GM08714 (cell line): ENCODE measurements around the gene TCTN1.
A peak's percentile ranks its signal among the peaks of the same experiment; 100 is the strongest.

ENCODE experiments used
- H3K4me3 ChIP-seq: fragments of 200-500 bp; sonication (Bioruptor generic); 2 replicates; pipeline ENCODE4 v1.5.1; 2014; ENCODE audit warnings: mild to moderate bottlenecking, low read length, inconsistent platforms
- ZNF274 ChIP-seq: IDR thresholded peaks from 2 replicates; pipeline ENCODE4 v1.6.1; 2012; ENCODE audit warnings: mild to moderate bottlenecking, low read depth, low read length

The TCTN1 gene

GRCh38 chr12:110668480-110669192 is 54.7 kb downstream of the TCTN1 start:
- H3K4me3 ChIP-seq = peak overlapping the region; percentile 2; the same call in 1 of the 2 replicates

GRCh38 chr12:110669193-110669502 is 55.2 kb downstream of the TCTN1 start:
- TF ChIP-seq ZNF274 = no peak
- peak overlapping the region; percentile 2; the same call in 1 of the 2 replicates for H3K4me3 ChIP-seq

More at GRCh38 chr12:110668480-110669192, 54.7 kb downstream of the TCTN1 start:
- TF ChIP-seq ZNF274 = no peak

- no peak for TF ChIP-seq ZNF274
- H3K4me3 ChIP-seq = peak overlapping the region; percentile 2; the same call in 1 of the 2 replicates
These were observed 56.3 kb downstream of the TCTN1 start for GRCh38 chr12:110670161-110670701.

DNA sequence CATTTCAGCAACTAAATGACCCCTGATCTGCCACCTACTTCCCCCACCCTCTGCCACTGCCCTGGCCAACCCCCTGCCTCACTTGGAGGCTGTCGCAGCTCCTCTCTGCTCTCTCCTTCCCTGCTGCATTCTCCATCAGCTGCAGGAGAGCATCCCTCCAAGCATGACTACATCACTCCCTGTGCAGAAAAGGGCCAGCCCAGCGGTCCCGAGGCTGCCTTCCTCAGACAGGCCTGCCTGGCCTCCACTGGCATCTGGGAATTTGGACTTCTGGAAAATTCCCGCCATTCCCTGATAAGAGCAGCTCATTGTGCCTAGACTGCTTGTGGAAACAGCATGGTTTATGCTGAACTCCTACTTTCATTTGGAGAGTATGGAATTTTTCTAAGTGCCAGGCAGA is 62.2 kb downstream of the TCTN1 start:
- no peak overlapping the region; the same call in 1 of the 2 replicates for H3K4me3 ChIP-seq

GRCh38 chr12:110677206-110677911 is 63.4 kb downstream of the TCTN1 start:
- TF ChIP-seq ZNF274 = no peak
- peak overlapping the region; percentile 9; the same call in 1 of the 2 replicates for H3K4me3 ChIP-seq

More for the DNA sequence above, 62.2 kb downstream of the TCTN1 start:
- no peak for TF ChIP-seq ZNF274

- TF ChIP-seq ZNF274 = no peak
- H3K4me3 ChIP-seq = peak overlapping the region; percentile 17; the same call in 1 of the 2 replicates
These were observed 64.1 kb downstream of the TCTN1 start for GRCh38 chr12:110677982-110678381.

DNA sequence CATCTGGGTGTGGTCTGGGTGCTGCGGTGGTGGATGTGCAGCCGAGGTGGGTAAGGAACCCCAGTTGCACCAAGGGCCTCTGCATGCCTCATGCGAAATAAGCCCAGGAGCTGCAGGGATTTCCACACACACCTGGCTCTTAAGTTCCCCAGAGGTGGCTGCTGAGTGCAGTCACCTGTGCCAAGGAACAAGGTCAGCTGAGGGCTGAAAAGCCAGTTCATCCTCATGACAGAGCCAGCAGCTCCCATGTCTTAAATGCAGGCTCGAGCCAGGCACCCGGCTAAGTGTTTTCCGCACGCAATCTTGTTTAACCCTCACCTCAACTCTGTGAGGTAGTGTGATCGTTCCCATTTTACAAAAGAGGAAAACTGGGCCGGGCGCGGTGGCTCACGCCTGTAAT is 65.3 kb downstream of the TCTN1 start:
- no peak for TF ChIP-seq ZNF274
- H3K4me3 ChIP-seq = no peak overlapping the region

GRCh38 chr12:110680032-110680431 is 66.1 kb downstream of the TCTN1 start:
- no peak overlapping the region for H3K4me3 ChIP-seq
- no peak for TF ChIP-seq ZNF274

DNA sequence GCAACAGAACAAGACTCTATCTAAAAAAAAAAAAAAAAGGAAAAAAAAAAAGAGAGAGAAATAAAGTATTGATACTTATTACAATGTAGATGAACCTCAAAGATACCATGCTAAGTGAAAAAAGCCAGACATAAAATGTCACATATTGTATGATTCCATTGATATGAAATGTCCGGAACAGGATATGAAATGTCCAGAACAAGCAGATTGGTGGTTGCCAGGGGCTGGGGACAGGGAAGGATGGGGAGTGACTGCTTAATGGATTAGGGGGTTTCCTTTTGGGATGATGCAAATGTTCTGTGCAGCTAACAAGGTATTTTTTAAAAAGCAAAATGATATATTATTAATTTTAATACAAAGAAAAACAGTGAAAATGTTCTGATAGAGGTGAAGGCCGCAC is 70.0 kb downstream of the TCTN1 start:
- TF ChIP-seq ZNF274 = no peak
- no peak overlapping the region for H3K4me3 ChIP-seq

DNA sequence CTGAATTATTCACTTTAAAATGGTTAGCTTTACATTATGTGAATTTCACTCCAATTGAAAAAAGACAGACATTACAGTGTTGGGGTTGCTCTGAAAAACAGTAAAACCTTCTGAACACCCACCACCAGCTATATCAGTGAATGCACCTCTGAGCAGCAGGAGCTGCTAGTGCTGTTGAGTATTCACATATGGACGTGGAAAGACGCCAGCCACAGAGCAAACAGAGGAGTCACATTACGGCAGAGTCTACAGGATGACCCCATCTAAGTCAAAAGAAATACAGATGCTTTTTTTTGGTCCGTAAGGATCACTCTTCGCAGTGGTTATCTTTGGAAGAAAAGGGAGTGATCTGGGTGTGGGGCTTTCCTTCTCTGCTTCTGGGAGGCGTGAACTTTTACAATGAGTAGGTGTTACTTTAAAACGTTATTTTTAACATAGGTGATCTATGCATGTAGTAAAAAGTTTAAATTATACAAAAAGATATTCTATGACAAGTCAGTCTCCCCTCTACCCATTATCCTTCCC is 70.4 kb downstream of the TCTN1 start:
- TF ChIP-seq ZNF274 = no peak
- 0 out of 2 replicates have a peak overlapping the region, but pooled peaks have one; percentile 6 for H3K4me3 ChIP-seq

DNA sequence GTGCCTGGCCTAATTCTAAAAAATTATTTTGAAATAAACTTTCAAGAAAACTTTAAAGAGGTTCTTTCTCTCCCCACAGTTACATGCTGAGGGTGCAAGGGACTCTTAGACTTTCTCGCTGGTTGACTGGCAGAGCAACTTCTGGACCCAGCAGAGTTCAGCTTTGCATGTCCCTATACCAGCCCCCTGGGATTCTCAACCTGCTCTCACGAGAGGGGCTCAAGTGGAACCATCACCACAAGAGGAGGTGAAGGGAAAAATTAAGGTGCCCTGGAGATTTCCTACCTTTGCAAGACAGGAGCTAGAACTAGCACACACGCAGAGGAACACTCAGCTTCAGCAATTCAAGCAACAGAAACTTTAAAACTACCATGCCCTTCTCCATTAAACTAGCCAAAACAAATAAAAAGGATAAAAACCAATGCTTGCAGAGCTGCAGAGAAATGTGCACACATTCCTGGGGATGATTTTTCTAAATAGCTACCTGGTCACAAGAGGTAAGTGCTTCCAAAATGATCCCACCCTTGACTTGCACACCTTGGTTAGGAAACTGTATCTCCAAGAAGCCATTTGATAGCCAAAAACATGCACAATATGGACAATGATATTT is 72.5 kb downstream of the TCTN1 start:
- H3K4me3 ChIP-seq = peak overlapping the region; percentile 71; the same call in 1 of the 2 replicates
- no peak for TF ChIP-seq ZNF274

- TF ChIP-seq ZNF274 = no peak
- peak overlapping the region; percentile 71; the same call in 1 of the 2 replicates for H3K4me3 ChIP-seq
These were observed 73.7 kb downstream of the TCTN1 start for GRCh38 chr12:110687396-110688169.
